D721Med (cell line): ENCODE results near the gene OPCML.

Experiments
- DNase-seq: peaks from one replicate; pipeline ENCODE4 v3.0.0; 2011; ENCODE audit warnings: low spot score; ENCODE audit not compliant: insufficient read length
- FAIRE-seq: peaks from 2 replicates; lab custom pipeline; 2011; peaks lifted over from hg19 to GRCh38; lab: Jason Lieb, UNC
- TF ChIP-seq, protein P1 (sequence below): IDR thresholded peaks from 2 replicates; pipeline ENCODE4 v1.5.1; 2012; ENCODE audit warnings: mild to moderate bottlenecking, control low read depth; ENCODE audit not compliant: insufficient read depth; ENCODE audit errors: missing control alignments

The OPCML gene

GRCh38 chr11:132644520-132645239, 887.6 kb downstream of the OPCML start:
- no peak for FAIRE-seq
- TF ChIP-seq, protein P1, sequence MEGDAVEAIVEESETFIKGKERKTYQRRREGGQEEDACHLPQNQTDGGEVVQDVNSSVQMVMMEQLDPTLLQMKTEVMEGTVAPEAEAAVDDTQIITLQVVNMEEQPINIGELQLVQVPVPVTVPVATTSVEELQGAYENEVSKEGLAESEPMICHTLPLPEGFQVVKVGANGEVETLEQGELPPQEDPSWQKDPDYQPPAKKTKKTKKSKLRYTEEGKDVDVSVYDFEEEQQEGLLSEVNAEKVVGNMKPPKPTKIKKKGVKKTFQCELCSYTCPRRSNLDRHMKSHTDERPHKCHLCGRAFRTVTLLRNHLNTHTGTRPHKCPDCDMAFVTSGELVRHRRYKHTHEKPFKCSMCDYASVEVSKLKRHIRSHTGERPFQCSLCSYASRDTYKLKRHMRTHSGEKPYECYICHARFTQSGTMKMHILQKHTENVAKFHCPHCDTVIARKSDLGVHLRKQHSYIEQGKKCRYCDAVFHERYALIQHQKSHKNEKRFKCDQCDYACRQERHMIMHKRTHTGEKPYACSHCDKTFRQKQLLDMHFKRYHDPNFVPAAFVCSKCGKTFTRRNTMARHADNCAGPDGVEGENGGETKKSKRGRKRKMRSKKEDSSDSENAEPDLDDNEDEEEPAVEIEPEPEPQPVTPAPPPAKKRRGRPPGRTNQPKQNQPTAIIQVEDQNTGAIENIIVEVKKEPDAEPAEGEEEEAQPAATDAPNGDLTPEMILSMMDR = no peak
- no peak for DNase-seq

DNA sequence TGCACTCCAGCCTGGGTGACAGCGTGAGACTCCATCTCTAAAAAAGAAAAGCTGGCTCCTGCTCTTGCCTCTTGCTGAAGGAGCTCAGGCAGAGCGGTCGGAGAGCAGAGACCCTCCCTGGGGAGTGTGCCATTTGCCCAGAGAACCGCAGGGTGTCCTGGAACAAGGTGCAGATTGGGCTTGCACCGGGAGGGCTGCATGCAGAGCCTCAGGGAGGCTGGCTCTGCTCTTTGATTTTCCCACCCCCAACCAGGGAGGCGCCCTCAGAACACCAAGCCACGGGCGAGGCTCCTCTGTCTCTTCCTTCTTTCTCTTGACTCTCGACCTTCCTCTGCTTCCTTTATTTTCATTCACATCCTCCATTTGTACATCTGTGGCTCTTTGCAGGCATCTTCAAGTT, 889.1 kb downstream of the OPCML start:
- TF ChIP-seq, protein P1 = no peak
- FAIRE-seq = no peak
- no peak for DNase-seq

- no peak for FAIRE-seq
- TF ChIP-seq, protein P1 = no peak
Observed at GRCh38 chr11:132640952-132641351, 891.3 kb downstream of the OPCML start.

DNA sequence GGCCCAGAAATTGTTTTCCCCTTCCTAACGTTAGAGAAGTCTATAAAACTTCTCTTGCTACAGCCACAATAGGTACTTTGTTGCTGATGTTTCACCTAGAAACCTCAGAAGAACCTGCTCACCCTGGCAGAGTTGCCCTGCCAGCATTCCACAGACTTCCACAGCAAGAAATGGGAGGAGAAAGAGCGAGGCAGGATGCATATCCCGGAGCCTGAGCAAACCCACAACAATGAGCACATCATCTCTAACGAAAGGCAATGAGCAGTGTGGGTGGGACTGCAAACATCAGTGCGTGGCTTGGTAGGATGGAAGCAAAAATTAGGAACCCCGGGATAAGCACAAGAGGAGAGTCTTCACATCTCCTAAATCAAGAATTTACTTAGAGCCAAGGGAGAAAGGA, 892.3 kb downstream of the OPCML start:
- TF ChIP-seq, protein P1 = no peak
- DNase-seq (no peak), FAIRE-seq (no peak)

More at GRCh38 chr11:132640952-132641351, 891.3 kb downstream of the OPCML start:
- no peak for DNase-seq

- no peak for DNase-seq
- TF ChIP-seq, protein P1 = no peak
- FAIRE-seq = no peak
Observed at GRCh38 chr11:132639403-132639802, 892.9 kb downstream of the OPCML start.

DNA sequence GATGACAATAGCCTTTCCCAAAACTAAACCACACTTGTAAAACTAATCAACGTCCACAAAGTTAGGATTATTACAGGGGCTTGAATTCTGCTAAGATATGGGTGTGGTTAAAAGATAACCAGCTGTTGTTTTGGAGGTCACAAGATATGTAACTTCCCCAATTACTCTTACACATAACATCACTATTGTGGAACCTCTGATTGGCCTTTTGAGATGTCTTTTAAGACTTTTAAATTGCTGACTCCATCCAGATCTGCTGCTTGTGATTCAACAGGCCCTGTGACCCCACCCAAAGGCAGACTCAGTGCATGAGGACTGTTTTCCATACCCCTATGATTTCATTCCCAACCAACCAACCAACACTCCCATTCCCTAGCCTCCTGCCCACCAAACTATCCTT, 893.9 kb downstream of the OPCML start:
- TF ChIP-seq, protein P1 = no peak
- DNase-seq (no peak), FAIRE-seq (no peak)

DNA sequence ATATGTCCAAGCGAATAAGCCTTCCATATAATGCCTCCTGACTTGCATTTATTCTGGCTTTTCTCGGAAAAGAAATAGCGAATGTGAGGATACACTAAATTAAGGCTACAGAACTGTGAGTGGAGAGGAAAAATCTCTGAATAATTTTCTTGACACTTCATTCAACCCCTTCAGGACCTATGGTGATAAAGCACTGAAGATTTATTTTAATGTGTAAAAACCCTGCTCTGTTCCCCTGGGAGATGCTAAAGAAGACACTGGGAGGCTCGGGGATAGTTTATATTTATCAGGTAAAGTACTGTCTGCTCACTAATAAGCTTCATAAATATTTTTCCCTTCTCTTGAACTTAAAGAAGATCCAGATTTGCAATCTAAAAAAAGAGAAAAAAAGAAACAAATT, 895.8 kb downstream of the OPCML start:
- DNase-seq (no peak), FAIRE-seq (no peak)
- TF ChIP-seq, protein P1 = no peak
